Upper lobe of left lung (tissue), 4 donors: ENCODE measurements around the gene TBCD.

Source experiments
- EP300 ChIP-seq, 4 donors: sonication (generic); formaldehyde crosslinking; IDR thresholded peaks; one replicate each; pipeline ENCODE4 v1.5.1; 2017; ENCODE audit warnings: antibody characterized with exemption in 4 of 4, control low read depth in 2 of 4
- POLR2A ChIP-seq, 4 donors: fragments of 450-650 bp; IDR thresholded peaks; one replicate each; pipeline ENCODE4 v1.5.1; 2016 to 2017; ENCODE audit warnings: antibody characterized with exemption in 4 of 4, mild to moderate bottlenecking in 2 of 4
- POLR2AphosphoS5 ChIP-seq, 2 donors: sonication (generic); formaldehyde crosslinking; IDR thresholded peaks; one replicate each; pipeline ENCODE4 v1.5.1; 2017; ENCODE audit warnings: antibody characterized with exemption in 2 of 2
- TF ChIP-seq, protein P1 (sequence below), 6 experiments: fragments of 450-650 bp in 4 of 6; fragments of 200-600 bp in 2 of 6; sonication (generic) in 2 of 6; IDR thresholded peaks; one replicate each; pipeline ENCODE4 v1.5.1; 2016 to 2019; ENCODE audit warnings: antibody characterized with exemption in 6 of 6

DNA sequence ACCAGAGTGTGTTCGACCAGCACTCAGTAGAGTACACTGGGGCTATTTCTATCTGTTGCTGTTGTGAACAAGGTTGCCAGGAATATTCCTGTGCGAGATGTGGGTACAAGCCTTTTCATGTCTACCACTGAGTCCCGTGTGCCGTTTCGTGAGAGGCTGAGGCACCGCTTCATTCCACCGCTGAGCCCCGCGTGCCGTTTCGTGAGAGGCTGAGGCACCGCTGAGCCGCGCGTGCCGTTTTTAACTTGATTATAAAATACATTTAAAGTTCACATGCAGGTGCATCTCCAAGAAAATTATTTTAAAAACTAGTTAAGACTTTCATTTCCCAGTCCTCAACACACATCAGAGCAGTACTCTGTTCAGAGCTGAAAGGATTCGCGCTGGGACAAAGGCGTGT lies 166.6 kb downstream of the TBCD start:
- TF ChIP-seq, protein P1, sequence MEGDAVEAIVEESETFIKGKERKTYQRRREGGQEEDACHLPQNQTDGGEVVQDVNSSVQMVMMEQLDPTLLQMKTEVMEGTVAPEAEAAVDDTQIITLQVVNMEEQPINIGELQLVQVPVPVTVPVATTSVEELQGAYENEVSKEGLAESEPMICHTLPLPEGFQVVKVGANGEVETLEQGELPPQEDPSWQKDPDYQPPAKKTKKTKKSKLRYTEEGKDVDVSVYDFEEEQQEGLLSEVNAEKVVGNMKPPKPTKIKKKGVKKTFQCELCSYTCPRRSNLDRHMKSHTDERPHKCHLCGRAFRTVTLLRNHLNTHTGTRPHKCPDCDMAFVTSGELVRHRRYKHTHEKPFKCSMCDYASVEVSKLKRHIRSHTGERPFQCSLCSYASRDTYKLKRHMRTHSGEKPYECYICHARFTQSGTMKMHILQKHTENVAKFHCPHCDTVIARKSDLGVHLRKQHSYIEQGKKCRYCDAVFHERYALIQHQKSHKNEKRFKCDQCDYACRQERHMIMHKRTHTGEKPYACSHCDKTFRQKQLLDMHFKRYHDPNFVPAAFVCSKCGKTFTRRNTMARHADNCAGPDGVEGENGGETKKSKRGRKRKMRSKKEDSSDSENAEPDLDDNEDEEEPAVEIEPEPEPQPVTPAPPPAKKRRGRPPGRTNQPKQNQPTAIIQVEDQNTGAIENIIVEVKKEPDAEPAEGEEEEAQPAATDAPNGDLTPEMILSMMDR (IDR thresholded peaks at IDR 0.05): no peak
- TF ChIP-seq POLR2AphosphoS5 (IDR thresholded peaks at IDR 0.05): no peak
- no peak for TF ChIP-seq POLR2A (IDR thresholded peaks at IDR 0.05)
- no peak for TF ChIP-seq EP300 (IDR thresholded peaks at IDR 0.05)
